Femur (tissue), 1 donor: ENCODE measurements around the gene IRF9.

Source experiments
- DNase-seq: peaks from one replicate; pipeline ENCODE4 v3.0.0-alpha.2; 2017

IRF9 gene

DNA sequence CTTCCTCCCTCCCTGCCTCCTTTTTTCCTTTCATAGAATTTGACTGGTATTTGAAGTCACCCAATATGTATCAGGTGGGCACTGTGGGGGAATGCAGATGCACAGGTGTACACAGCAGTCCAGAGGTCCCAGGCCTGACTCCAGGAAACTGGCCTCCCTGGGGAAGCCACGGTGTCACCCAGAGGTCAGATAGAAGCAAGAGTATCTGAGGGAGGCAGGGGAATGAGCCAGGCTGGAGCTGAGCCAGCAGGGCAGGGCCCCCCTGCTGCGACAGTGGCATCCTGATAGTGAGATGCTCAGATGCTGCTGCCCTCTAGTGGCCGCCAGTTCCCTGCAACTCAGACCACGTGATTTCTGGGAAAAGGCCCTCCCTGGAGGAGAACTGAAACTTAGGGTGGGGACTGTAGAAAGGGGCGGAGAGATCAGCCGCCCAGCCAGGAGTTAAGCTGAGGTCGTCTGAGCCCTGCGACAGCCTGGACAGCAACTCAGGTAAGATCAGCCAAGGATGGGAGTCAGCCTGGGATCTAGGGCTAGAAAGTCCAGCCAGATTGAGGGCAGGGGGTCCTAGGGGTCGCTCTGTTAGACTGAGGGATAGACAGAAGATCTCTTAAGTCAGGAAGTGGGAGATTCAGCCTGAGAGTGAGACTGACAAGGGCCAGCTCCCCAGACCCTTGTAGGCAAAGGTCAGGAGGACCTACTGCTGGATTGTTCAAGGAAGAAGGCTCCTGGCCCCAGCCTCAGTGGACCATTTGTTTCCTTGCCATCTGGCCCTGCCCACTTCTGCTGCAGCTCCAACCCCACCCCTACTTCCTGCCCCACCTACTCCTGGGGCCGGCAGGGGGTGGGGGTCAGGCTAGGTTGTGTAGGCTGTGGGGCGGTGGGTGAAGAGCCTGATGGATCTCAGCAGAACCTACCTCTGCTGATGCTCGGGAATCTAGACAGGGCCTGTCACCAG is at the start of gene IRF9:
Gene IRF9, plus strand, starts transcription at position 416 of the 955 bp plus-strand sequence. CDS start 880 bp downstream, outside the sequence.
- DNase-seq = peak; percentile 97

- no peak for DNase-seq
Observed at GRCh38 chr14:24113379-24113800, 47.7 kb upstream of the IRF9 start.

DNA sequence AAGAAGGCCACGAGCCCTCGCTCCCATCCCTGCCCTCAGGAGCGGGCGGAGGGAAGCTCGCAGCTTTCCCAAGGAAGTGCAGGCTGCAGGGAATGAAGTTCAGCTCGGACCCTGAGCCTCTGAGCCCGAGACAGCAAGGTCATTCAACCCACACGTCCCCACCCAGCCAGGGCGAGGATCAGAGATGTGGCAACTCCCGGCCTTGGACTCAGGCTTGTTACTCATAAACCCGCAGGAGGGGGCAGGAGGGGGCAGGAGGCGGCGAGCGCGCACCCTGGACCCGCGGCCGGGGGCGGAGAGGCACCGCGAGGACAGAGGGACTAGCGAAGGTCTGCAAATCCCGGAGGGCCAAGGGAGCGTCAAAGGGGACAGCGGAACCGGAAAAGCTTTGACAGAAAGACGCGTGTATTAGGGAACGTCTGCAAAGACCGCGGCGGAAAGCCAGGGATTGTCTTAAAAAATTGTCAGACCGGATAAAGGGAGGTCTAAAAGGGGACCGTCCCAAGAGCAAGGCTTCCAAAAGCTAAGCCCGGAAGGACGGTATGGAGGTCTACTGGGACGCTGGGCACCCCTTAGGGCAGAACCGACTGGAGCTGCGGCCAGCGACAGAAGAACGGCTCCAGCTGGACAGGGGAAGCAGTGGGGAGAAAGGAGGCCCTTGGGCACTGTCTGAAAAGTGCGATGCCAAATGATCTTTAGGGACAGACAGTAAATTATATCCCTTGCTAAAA is 47.1 kb upstream of the IRF9 start:
- peak; percentile 90 for DNase-seq

GRCh38 chr14:24114532-24115421 is 46.3 kb upstream of the IRF9 start, which contains the start of the genes DCAF11 and NRL:
TSS of gene DCAF11 (plus strand) at chr14:24114777. CDS start at chr14:24115595, 818 bp downstream.
TSS of gene NRL (minus strand) at chr14:24114949. CDS start at chr14:24082848, 32,101 bp downstream.
- peak; percentile 99 for DNase-seq

DNA sequence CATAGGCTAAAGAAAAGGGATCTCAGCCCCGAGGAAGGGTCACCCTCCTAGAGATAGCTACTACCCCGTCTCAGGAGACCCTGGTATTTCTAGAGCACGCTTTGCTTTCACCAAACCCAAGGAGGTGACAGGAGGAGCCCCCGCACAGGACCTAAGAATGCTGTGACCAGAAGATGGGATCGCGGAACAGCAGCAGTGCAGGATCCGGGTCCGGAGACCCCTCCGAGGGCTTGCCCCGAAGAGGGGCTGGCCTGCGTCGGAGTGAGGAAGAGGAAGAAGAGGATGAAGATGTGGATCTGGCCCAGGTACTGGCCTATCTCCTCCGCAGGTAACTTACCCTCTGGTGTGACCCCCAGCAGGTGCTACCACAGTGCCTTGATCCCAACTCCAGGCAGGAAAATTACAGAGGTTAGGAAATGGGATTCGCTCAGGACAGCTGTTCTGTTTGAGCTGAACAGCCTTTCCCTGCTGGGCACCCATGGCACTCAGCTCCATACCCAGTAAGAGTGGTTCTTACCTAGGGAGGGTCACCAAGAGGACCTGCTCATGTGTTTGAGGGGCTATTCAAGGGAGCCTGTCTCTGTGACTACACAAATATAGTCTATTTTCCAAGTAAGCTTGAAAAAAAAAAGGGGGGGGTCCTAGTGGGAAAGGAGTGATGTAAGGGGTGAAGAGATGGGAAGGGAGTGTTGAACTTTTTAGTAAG is 45.5 kb upstream of the IRF9 start:
- no peak for DNase-seq

DNA sequence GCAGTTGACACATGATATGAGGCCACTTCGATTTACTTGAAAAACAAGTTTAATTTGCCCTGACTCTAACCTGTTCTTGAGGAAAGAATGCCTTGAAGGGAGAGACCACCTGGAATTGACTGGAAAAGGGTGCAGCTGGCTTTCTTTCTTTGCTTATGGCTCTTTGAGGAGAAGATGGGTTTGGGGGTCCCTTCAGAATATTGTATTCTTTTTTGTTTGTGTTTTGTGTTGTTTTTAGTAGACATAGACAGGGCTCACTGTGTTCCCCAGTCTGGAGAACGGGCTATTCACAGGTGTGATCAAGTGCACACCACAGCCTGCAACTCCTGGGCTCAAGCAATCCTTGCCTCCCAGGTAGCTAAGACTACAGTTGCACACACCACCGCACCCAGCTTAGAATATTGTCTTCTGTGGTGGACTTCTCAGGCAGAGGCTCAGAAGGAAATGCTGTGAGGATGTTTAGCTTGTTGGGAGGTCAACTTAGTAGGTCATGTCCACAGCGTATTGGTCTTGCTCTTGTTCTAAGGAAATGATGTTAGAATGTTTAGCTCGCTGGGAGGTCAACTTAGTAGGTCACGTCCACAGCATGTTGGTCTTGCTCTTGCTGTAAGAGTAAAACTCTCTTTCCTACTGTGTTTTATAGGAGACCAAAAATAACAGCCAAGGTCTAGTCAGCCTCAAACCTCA is 44.8 kb upstream of the IRF9 start:
- DNase-seq = no peak

- DNase-seq = no peak
Observed at GRCh38 chr14:24117179-24117578, 43.9 kb upstream of the IRF9 start.

DNA sequence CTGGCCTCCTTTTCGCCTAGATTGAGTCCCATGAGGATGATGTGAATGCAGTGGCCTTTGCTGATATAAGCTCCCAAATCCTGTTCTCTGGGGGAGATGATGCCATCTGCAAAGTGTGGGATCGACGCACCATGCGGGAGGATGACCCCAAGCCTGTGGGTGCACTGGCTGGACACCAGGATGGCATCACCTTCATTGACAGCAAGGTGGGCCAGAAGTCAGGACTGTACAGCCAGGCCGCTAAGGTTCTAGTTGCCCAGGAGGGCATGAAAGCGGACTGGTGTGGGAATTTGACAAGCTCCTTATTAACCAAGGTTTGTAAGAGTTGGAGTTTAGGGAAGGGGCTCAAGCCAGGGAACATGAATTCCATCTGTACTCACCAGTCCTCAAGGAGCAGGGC is 41.4 kb upstream of the IRF9 start:
- no peak for DNase-seq

DNA sequence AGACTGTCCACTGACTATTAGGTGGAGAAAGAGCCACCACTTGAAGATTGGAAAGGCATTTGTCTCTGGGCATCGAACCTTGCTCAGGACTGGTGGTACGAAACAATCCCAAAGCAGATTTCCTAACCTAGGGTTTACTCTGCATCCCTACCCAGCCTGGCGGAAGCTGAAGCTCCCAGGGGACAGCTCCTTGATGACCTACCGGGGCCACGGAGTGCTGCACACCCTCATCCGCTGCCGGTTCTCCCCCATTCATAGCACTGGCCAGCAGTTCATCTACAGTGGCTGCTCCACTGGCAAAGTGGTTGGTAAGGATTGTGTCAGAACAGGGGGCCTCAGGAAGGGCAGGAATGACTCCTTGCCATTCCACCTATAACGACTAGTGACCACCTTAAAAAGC is 39.9 kb upstream of the IRF9 start:
- no peak for DNase-seq

GRCh38 chr14:24122416-24122815 is 38.6 kb upstream of the IRF9 start:
- no peak for DNase-seq

GRCh38 chr14:24122898-24123297 is 38.2 kb upstream of the IRF9 start:
- no peak for DNase-seq

GRCh38 chr14:24123424-24124417 is 37.3 kb upstream of the IRF9 start:
- no peak for DNase-seq

GRCh38 chr14:24126939-24127338 is 34.1 kb upstream of the IRF9 start:
- no peak for DNase-seq

GRCh38 chr14:24127673-24128072 is 33.4 kb upstream of the IRF9 start:
- DNase-seq = no peak

DNA sequence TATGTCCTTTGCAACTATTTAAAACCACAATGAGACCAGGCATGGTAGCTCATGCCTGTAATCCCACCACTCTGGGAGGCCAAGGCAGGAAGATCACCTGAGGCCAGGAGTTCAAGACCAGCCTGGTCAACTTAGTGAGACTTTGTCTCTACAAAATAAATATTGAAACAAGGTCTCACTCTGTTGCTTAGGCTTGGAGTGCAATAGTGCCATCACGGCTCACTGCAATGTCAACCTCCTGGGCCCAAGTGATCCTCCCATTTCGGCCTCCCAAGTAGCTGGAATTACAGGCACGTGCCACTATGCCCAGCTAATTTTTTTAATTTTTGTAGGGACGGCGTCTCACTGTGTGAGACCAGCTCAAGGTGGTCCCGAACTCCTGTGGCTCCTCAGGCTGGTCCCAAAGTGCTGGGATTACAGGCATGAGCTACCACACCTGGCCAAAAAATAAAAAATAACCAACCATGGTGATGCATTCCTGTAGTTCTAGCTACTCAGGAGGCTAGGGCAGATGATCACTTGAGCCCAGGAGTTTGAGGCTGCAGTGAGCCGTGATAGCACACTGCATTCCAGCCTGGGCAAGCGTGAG is 31.6 kb upstream of the IRF9 start:
- no peak for DNase-seq

DNA sequence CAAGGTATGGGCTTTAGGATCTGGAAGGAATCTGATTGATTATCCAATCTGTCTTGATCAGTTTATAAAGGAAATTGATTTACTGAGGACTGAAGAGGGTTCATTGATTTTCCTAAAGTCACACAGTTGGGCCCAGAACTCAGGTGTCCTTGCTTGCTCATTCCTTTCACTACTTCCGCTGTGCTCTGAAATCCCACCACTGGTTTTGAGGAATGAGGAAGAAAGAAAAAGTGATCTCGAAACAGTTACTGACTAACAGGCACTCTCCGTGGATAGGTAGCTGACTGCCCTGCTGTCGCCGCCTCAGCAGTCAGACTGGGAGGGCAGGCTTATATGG is 30.7 kb upstream of the IRF9 start, which contains the start of gene FITM1:
Gene FITM1, plus strand, starts transcription at position 280 of the 337 bp plus-strand sequence. CDS start 905 bp downstream, outside the sequence.
- DNase-seq = no peak

DNA sequence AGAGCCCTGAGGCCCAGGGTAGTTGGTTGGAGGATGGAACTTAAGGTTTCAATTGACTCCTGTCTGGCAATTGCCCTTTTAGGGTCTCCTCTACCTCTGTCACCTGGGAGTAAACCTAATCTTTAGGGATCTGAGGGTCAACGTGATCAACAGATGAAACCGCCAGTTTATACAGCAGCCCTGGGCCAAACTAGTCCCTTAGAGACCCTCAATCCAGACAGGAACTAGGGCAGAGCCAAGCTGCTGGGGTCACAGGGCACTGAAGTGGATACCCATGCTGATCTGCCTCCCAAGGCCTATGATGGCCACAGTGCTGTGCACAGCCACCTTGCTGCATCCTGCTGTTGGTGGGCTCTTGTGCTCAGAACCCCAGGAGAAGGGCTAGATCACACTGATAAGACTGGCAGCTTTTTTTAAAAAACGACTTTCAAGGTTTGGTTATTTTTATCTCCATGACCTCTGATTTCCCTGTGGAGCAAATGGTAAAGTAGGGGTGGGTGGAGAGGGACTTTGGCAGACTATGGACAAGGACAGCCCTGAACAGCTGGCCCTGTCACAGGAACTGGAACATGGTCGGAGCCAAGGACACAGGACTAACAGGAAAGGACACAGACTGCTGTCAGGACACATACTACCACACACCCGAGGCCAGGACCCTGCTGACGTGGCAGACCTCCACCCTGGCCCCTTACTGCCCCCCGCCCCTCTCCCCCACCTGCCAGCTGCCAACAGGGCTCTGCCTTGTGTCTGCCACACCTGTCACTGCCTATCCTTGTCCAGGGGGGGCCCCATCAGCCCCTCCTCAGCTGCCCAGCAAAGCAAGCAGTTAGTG is 30.1 kb upstream of the IRF9 start:
- DNase-seq = peak; percentile 85

DNA sequence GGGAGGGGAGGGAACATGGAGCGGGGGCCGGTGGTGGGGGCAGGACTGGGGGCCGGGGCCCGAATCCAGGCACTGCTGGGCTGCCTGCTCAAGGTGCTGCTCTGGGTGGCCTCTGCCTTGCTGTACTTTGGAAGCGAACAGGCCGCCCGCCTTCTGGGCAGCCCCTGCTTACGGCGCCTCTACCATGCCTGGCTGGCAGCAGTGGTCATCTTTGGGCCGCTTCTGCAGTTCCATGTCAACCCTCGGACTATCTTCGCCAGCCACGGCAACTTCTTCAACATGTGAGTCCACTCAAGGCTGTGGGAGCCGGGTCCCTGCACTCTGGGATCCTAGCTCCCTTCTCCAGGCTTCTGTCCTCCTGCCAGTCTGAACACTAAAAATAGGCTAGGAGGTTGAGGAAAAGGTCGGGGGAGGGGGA is 29.5 kb upstream of the IRF9 start:
- no peak for DNase-seq
